ENCODE results near the gene AGFG1.

DNA sequence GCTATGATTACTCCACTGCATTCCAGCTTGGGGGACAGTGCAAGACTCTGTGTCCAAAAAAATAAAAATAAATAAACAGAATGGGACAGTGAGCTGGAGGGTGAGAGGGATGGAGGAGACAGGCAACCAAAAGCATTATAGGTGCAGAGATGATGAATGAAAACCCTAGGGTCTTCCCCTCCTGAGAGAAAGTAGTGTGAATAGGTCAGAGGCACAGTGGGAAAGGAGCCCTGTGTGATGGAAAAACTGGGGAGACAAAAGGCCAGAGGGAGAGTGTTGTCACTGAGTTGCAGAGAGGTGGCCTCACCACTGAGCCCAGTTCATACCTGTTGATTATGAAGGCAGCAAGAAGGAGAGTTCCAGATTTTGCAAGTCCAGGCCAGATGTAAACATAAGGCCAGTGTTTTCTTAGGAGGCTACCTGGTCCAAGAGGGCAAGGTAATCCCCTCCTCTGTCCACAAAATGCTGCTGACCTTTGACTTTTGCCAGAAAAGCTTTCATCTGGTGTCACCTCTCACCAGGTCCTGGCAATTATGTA, 17.6 kb upstream of the AGFG1 start:
- TF ChIP-seq GATA1 (IDR thresholded peaks at IDR 0.05; ENCODE audit: low read depth, low read length) (no peak), POLR2A (IDR thresholded peaks at IDR 0.05; ENCODE audit: low read length) (no peak)
